Omental fat pad (tissue), 4 donors: ENCODE results near the gene LRRC59. TPM values are rescaled to one million over a fixed set of nuclear protein-coding genes. Genes with fewer than 3 reads are reported as not detected.
A peak's percentile ranks its signal among the peaks of the same experiment; 100 is the strongest.
"Not testable (repeated sequence)": the region's sequence is repeated elsewhere in the genome, so short reads cannot be mapped to it uniquely, and the experiment has no call there.

Experiments
- ATAC-seq: fragments of 150-250 bp; one replicate; pipeline ENCODE4 v1.9.1; 2016; ENCODE audit warnings: mild to moderate bottlenecking, moderate library complexity; ENCODE audit not compliant: low FRiP score
- DNase-seq: peaks from one replicate; pipeline ENCODE4 v3.0.0-alpha.2; 2019; ENCODE audit warnings: low spot score
- CTCF ChIP-seq, 3 donors: fragments of 450-650 bp; IDR thresholded peaks; one replicate each; pipeline ENCODE4 v1.5.1; 2016 to 2017; ENCODE audit warnings: antibody characterized with exemption in 3 of 3, mild to moderate bottlenecking in 3 of 3, moderate library complexity in 2 of 3
- total RNA-seq, 4 donors: library from RNA; depleted of rRNA; stranded (reverse); fragments of >200 nt; gene quantifications; one replicate each; pipeline ENCODE4 v1.1.0, GENCODE V29; 2016

LRRC59 gene
- total RNA-seq, 4 donors from 2014 or later, result 53.6 to 193 (median 102) TPM

DNA sequence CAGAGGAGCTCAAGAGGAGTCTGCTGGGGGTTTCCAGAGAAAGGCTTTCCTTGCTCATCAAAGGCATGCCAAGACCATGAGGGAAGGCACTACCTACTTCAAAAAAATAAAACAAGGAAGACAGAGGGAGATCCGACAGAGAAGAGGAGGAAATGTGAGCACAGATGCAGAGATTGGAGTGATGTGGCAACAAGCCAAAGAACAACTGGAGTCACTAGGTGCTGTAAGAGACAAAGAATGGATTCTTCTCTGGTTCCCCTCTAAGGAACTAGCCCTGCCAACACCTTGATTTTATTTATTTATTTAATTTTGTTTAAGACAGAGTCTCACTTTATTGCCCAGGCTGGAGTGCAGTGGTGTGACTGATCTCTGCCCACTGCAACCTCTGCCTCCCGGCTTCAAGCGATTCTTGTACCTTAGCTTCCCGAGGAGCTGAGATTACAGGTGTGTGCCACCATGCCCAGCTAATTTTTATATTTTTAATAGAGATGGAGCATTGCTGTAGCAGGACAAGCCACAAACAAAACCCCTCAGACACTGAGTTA, 14.9 kb upstream of the LRRC59 start:
- no peak for DNase-seq
- ATAC-seq, result no peak
- TF ChIP-seq CTCF (IDR thresholded peaks at IDR 0.05), result no peak

- DNase-seq, result no peak
- no peak for ATAC-seq
Measured at GRCh38 chr17:50407921-50408320, 10.6 kb upstream of the LRRC59 start.

GRCh38 chr17:50406578-50406977, 9.3 kb upstream of the LRRC59 start:
- TF ChIP-seq CTCF (IDR thresholded peaks at IDR 0.05), result no peak
- ATAC-seq, result no peak
- no peak for DNase-seq

More at GRCh38 chr17:50407921-50408320, 10.6 kb upstream of the LRRC59 start:
- no peak for TF ChIP-seq CTCF (IDR thresholded peaks at IDR 0.05)

GRCh38 chr17:50405351-50405750, 8.0 kb upstream of the LRRC59 start:
- not testable (repeated sequence) for DNase-seq, ATAC-seq

DNA sequence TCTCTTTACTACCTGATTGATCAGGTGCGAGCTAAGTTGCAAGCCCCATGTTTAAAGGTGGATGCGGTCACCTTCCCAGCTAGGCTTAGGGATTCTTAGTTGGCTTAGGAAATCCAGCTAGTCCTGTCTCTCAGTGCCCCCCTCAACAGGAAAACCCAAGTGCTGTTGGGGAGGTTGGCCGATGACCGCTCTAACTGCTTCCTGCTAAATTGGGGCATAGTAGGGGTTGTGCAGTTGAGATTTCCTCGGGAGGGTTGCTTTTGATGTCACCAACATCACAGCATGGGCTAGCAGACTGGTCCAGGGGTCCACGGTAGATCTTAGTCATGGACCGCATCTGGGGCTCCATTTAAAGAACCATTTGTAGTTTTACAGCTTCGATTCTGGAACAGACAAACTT, 2.3 kb upstream of the LRRC59 start:
- ATAC-seq, DNase-seq: not testable (repeated sequence)

GRCh38 chr17:50398672-50399071, 1.3 kb upstream of the LRRC59 start:
- not testable (repeated sequence) for ATAC-seq, DNase-seq

- no peak for TF ChIP-seq CTCF (IDR thresholded peaks at IDR 0.05)
- DNase-seq (no peak), ATAC-seq (no peak)
Measured at GRCh38 chr17:50397919-50398285, 579 bp upstream of the LRRC59 start.

- DNase-seq, result peak; percentile 36
- ATAC-seq, result peak; percentile 80
Measured at GRCh38 chr17:50396261-50397110, 837 bp downstream of the LRRC59 start.

More at GRCh38 chr17:50396261-50397110, 837 bp downstream of the LRRC59 start:
- TF ChIP-seq CTCF (IDR thresholded peaks at IDR 0.05), result no peak
